Gastroesophageal sphincter (tissue), 4 donors: ENCODE data around the gene SECISBP2L. TPM values are rescaled to one million over a fixed set of nuclear protein-coding genes. Genes with fewer than 3 reads are reported as not detected.

Source experiments
- ATAC-seq: fragments of 150-250 bp; one replicate; pipeline ENCODE4 v1.9.1; 2016; ENCODE audit warnings: mild to moderate bottlenecking, moderate library complexity
- H3K27ac ChIP-seq, 4 donors: fragments of 200-600 bp; sonication (generic) in 3 of 4; 1 replicate in 3 of 4; 2 replicates in 1 of 4; pipeline ENCODE4 v1.5.1; 2016 to 2019
- H3K27me3 ChIP-seq: fragments of 200-600 bp; sonication (generic); one replicate; pipeline ENCODE4 v1.5.1; 2019
- H3K36me3 ChIP-seq, 2 donors: fragments of 200-600 bp; sonication (generic); one replicate each; pipeline ENCODE4 v1.5.1; 2019; ENCODE audit warnings: control low read depth in 1 of 2
- H3K4me1 ChIP-seq, 3 donors: fragments of 200-600 bp; sonication (generic); 1 replicate in 2 of 3; 2 replicates in 1 of 3; pipeline ENCODE4 v1.5.1; 2016 to 2019; ENCODE audit warnings: control low read depth in 2 of 3
- H3K4me3 ChIP-seq, 2 donors: fragments of 200-600 bp; sonication (generic); one replicate each; pipeline ENCODE4 v1.5.1; 2019; ENCODE audit warnings: mild to moderate bottlenecking in 1 of 2, moderate library complexity in 1 of 2
- H3K9me3 ChIP-seq, 3 donors: fragments of 200-600 bp; sonication (generic); one replicate each; pipeline ENCODE4 v1.5.1; 2017 to 2019; ENCODE audit warnings: control low read depth in 2 of 3
- CTCF ChIP-seq, 4 experiments: fragments of 200-600 bp in 2 of 4; fragments of 450-650 bp in 2 of 4; sonication (generic) in 1 of 4; IDR thresholded peaks; one replicate each; pipeline ENCODE4 v1.5.1; 2017 to 2019; ENCODE audit warnings: antibody characterized with exemption in 4 of 4, mild to moderate bottlenecking in 2 of 4, moderate library complexity in 2 of 4
- EP300 ChIP-seq: sonication (generic); formaldehyde crosslinking; IDR thresholded peaks from one replicate; pipeline ENCODE4 v1.6.1; 2017; ENCODE audit warnings: antibody characterized with exemption, mild to moderate bottlenecking
- POLR2A ChIP-seq, 2 donors: fragments of 450-650 bp; IDR thresholded peaks; one replicate each; pipeline ENCODE4 v1.6.1; 2017; ENCODE audit warnings: antibody characterized with exemption in 2 of 2, mild to moderate bottlenecking in 2 of 2, moderate library complexity in 1 of 2
- POLR2AphosphoS5 ChIP-seq: sonication (generic); formaldehyde crosslinking; IDR thresholded peaks from one replicate; pipeline ENCODE4 v1.6.1; 2017; ENCODE audit warnings: antibody characterized with exemption
- WGBS, 2 donors: methylation state at CpG; one replicate each; pipeline ENCODE4 v1.1.5; 2018; ENCODE audit warnings: low coverage in 1 of 2; 5-methylcytosine and 5-hydroxymethylcytosine counted together
- total RNA-seq, 4 donors: library from RNA; depleted of rRNA; stranded (reverse); fragments of >200 nt; gene quantifications; one replicate each; pipeline ENCODE4 v1.1.0, GENCODE V29; 2016

SECISBP2L gene
- total RNA-seq, 4 donors from 2014 or later = 43.3 to 65.4 (median 63.0) TPM

GRCh38 chr15:49023354-49023753 is 22.9 kb downstream of the SECISBP2L start:
- TF ChIP-seq POLR2A (IDR thresholded peaks at IDR 0.05) (no peak), EP300 (no peak), CTCF (IDR thresholded peaks at IDR 0.05) (no peak), POLR2AphosphoS5 (no peak)
- H3K4me1 ChIP-seq = no peaks in the 10 kb centered on the region
- 71 to 77% methylated on average over 3 of the region's 3 CpGs for WGBS, 2 donors
- H3K4me3 ChIP-seq = no peak overlapping the region
- ATAC-seq = no peak
- H3K36me3 ChIP-seq = peaks cover 0 to 90% of the 10 kb centered on the region in 2 donors
- no peak overlapping the region for H3K27ac ChIP-seq
- H3K9me3 ChIP-seq = no peaks in the 10 kb centered on the region
- H3K27me3 ChIP-seq = no peaks in the 10 kb centered on the region

GRCh38 chr15:49015896-49016295 is 30.4 kb downstream of the SECISBP2L start:
- H3K9me3 ChIP-seq = no peaks in the 10 kb centered on the region
- ATAC-seq = no peak
- H3K27me3 ChIP-seq = no peaks in the 10 kb centered on the region
- 29 to 50% methylated on average over 1 to 2 of the region's 2 CpGs for WGBS, 2 donors
- no peak for TF ChIP-seq EP300
- TF ChIP-seq CTCF (IDR thresholded peaks at IDR 0.05) = no peak
- no peak for TF ChIP-seq POLR2AphosphoS5
- no peak overlapping the region for H3K27ac ChIP-seq
- no peak overlapping the region for H3K4me3 ChIP-seq
- H3K36me3 ChIP-seq = peaks cover 3 to 84% of the 10 kb centered on the region in 2 donors
- H3K4me1 ChIP-seq = peaks cover 0 to 6% (median 0%) of the 10 kb centered on the region in 3 donors

- H3K36me3 ChIP-seq = peaks cover 3 to 68% of the 10 kb centered on the region in 2 donors
- H3K9me3 ChIP-seq = no peaks in the 10 kb centered on the region
- no peak for ATAC-seq
Measured at GRCh38 chr15:48999314-48999713, 46.9 kb downstream of the SECISBP2L start.

GRCh38 chr15:48996276-48996675 is 50.0 kb downstream of the SECISBP2L start:
- no peak for ATAC-seq
- H3K4me3 ChIP-seq = no peak overlapping the region
- H3K36me3 ChIP-seq = peaks cover 11 to 98% of the 10 kb centered on the region in 2 donors
- H3K9me3 ChIP-seq = no peaks in the 10 kb centered on the region
- 87% methylated on average over 2 of the region's 2 CpGs for WGBS, 2 donors
- TF ChIP-seq CTCF (IDR thresholded peaks at IDR 0.05) (no peak), POLR2A (IDR thresholded peaks at IDR 0.05) (no peak), POLR2AphosphoS5 (no peak), EP300 (no peak)
- no peaks in the 10 kb centered on the region for H3K27me3 ChIP-seq
- no peak overlapping the region for H3K27ac ChIP-seq
- no peaks in the 10 kb centered on the region for H3K4me1 ChIP-seq

More at GRCh38 chr15:48999314-48999713, 46.9 kb downstream of the SECISBP2L start:
- Histone ChIP-seq H3K4me3 (no peak overlapping the region), H3K27ac (no peak overlapping the region), H3K27me3 (no peaks in the 10 kb centered on the region), H3K4me1 (no peaks in the 10 kb centered on the region)
- TF ChIP-seq EP300 = no peak
- no peak for TF ChIP-seq CTCF (IDR thresholded peaks at IDR 0.05)
- TF ChIP-seq POLR2AphosphoS5 = no peak
- no peak for TF ChIP-seq POLR2A (IDR thresholded peaks at IDR 0.05)
- WGBS, 2 donors = 69 to 85% methylated on average over 2 of the region's 2 CpGs

GRCh38 chr15:48993380-48993779 is 52.9 kb downstream of the SECISBP2L start:
- peaks cover 8 to 73% of the 10 kb centered on the region in 2 donors for H3K36me3 ChIP-seq
- no peak for ATAC-seq
- no peak overlapping the region for H3K27ac ChIP-seq
- TF ChIP-seq POLR2AphosphoS5 = no peak
- TF ChIP-seq EP300 = no peak
- H3K27me3 ChIP-seq = no peaks in the 10 kb centered on the region
- no peak overlapping the region for H3K4me3 ChIP-seq
- H3K4me1 ChIP-seq = peaks cover 0 to 5% (median 0%) of the 10 kb centered on the region in 3 donors
- H3K9me3 ChIP-seq = no peaks in the 10 kb centered on the region
